Left hindlimb (tissue), 1 donor: Measurements from ENCODE around the gene ZNF124.
A peak's percentile ranks its signal among the peaks of the same experiment; 100 is the strongest.
"Not testable (repeated sequence)": the region's sequence is repeated elsewhere in the genome, so short reads cannot be mapped to it uniquely, and the experiment has no call there.

Experiments used
- DNase-seq: peaks from one replicate; pipeline ENCODE4 v3.0.0-alpha.2; 2018

The ZNF124 gene

GRCh38 chr1:247171875-247172563, at the start of gene ZNF124:
ZNF124 (minus strand) TSS chr1:247172020; CDS start chr1:247171877, 143 bp downstream.
- not testable (repeated sequence) for DNase-seq

GRCh38 chr1:247220280-247220679, 48.5 kb upstream of the ZNF124 start:
- DNase-seq, result not testable (repeated sequence)

GRCh38 chr1:247218121-247218651, 46.4 kb upstream of the ZNF124 start:
- DNase-seq, result no peak

- DNase-seq, result no peak
Observed at GRCh38 chr1:247216261-247216660, 44.4 kb upstream of the ZNF124 start.

- DNase-seq, result no peak
Observed at GRCh38 chr1:247212627-247213617, 41.1 kb upstream of the ZNF124 start.

GRCh38 chr1:247212012-247212411, 40.2 kb upstream of the ZNF124 start:
- DNase-seq, result no peak

- DNase-seq, result no peak
Observed at GRCh38 chr1:247211339-247211738, 39.5 kb upstream of the ZNF124 start.

- peak; percentile 95 for DNase-seq
Observed at GRCh38 chr1:247210376-247211117, 38.7 kb upstream of the ZNF124 start.

GRCh38 chr1:247210062-247210375, 38.2 kb upstream of the ZNF124 start:
- DNase-seq, result no peak

- no peak for DNase-seq
Observed at GRCh38 chr1:247209396-247209795, 37.6 kb upstream of the ZNF124 start.

GRCh38 chr1:247204177-247204647, 32.4 kb upstream of the ZNF124 start:
- DNase-seq, result no peak

- DNase-seq, result no peak
Observed at GRCh38 chr1:247198781-247199180, 27.0 kb upstream of the ZNF124 start.

- DNase-seq, result no peak
Observed at GRCh38 chr1:247193958-247194357, 22.1 kb upstream of the ZNF124 start.

GRCh38 chr1:247189981-247190798, 18.4 kb upstream of the ZNF124 start:
- DNase-seq, result no peak

GRCh38 chr1:247185667-247186066, 13.8 kb upstream of the ZNF124 start:
- DNase-seq, result no peak

GRCh38 chr1:247184254-247184653, 12.4 kb upstream of the ZNF124 start:
- no peak for DNase-seq

- DNase-seq, result no peak
Observed at GRCh38 chr1:247182994-247183393, 11.2 kb upstream of the ZNF124 start.

GRCh38 chr1:247180581-247180980, 8.8 kb upstream of the ZNF124 start:
- DNase-seq, result no peak

GRCh38 chr1:247177755-247178154, 5.9 kb upstream of the ZNF124 start:
- no peak for DNase-seq

- DNase-seq, result no peak
Observed at GRCh38 chr1:247175458-247175857, 3.6 kb upstream of the ZNF124 start.

GRCh38 chr1:247173431-247173830, 1.6 kb upstream of the ZNF124 start:
- no peak for DNase-seq

- DNase-seq, result no peak
Observed at GRCh38 chr1:247172996-247173395, 1.2 kb upstream of the ZNF124 start.
